Subcutaneous abdominal adipose tissue (tissue), 5 donors: ENCODE results near the gene SLC7A1.

Experiments used
- H3K27ac ChIP-seq: one replicate; pipeline ENCODE4 v1.7.0; 2013; ENCODE audit warnings: low read depth, mild to moderate bottlenecking, inconsistent platforms, low read length, moderate library complexity
- H3K27me3 ChIP-seq, 5 donors: one replicate each; pipeline ENCODE4 v1.7.0; 2013; ENCODE audit warnings: low read length in 5 of 5, inconsistent platforms in 1 of 5; ENCODE audit not compliant: control insufficient read depth in 5 of 5, insufficient read depth in 4 of 5
- H3K36me3 ChIP-seq, 5 donors: one replicate each; pipeline ENCODE4 v1.7.0; 2013; ENCODE audit warnings: low read length in 5 of 5; ENCODE audit not compliant: control insufficient read depth in 5 of 5, insufficient read depth in 5 of 5
- H3K4me1 ChIP-seq, 5 donors: one replicate each; pipeline ENCODE4 v1.7.0; 2013; ENCODE audit warnings: low read length in 5 of 5, mild to moderate bottlenecking in 3 of 5, moderate library complexity in 1 of 5; ENCODE audit not compliant: control insufficient read depth in 5 of 5, insufficient read depth in 5 of 5
- H3K4me3 ChIP-seq, 5 donors: one replicate each; pipeline ENCODE4 v1.7.0; 2013; ENCODE audit warnings: low read length in 5 of 5, low read depth in 1 of 5
- H3K9ac ChIP-seq, 5 donors: one replicate each; pipeline ENCODE4 v1.7.0; 2013; ENCODE audit warnings: low read length in 5 of 5, mild to moderate bottlenecking in 4 of 5, moderate library complexity in 3 of 5
- H3K9me3 ChIP-seq, 5 donors: one replicate each; pipeline ENCODE4 v1.7.0; 2013; ENCODE audit warnings: low read length in 5 of 5; ENCODE audit not compliant: control insufficient read depth in 5 of 5
- donor health status: healthy.
- donor health status: healthy.
- donor health status: healthy.
- donor health status: healthy.
- donor health status: healthy.

The SLC7A1 gene

GRCh38 chr13:29499506-29500165 is 95.9 kb downstream of the SLC7A1 start:
- H3K27me3 ChIP-seq = peaks cover 0 to 27% (median 11%) of the 10 kb centered on the region in 5 donors

GRCh38 chr13:29498426-29499040 is 97.0 kb downstream of the SLC7A1 start:
- H3K27me3 ChIP-seq = peaks cover 0 to 24% (median 6%) of the 10 kb centered on the region in 5 donors
- H3K9me3 ChIP-seq = no peaks in the 10 kb centered on the region
- H3K4me1 ChIP-seq = peaks cover 0 to 26% (median 21%) of the 10 kb centered on the region in 5 donors
- H3K9ac ChIP-seq = no peak overlapping the region
- no peak overlapping the region for H3K27ac ChIP-seq
- H3K4me3 ChIP-seq = no peak overlapping the region
- no peaks in the 10 kb centered on the region for H3K36me3 ChIP-seq

More at GRCh38 chr13:29499506-29500165, 95.9 kb downstream of the SLC7A1 start:
- no peak overlapping the region for H3K4me3 ChIP-seq
- peaks cover 0 to 26% (median 21%) of the 10 kb centered on the region in 5 donors for H3K4me1 ChIP-seq
- H3K9me3 ChIP-seq = no peaks in the 10 kb centered on the region
- H3K9ac ChIP-seq = no peak overlapping the region
- no peaks in the 10 kb centered on the region for H3K36me3 ChIP-seq
- no peak overlapping the region for H3K27ac ChIP-seq

GRCh38 chr13:29497137-29497654 is 98.3 kb downstream of the SLC7A1 start:
- Histone ChIP-seq H3K9ac (peak overlapping the region in 1 of 5 donors; percentile 22), H3K4me3 (no peak overlapping the region), H3K27me3 (peaks cover 0 to 18% (median 6%) of the 10 kb centered on the region in 5 donors), H3K9me3 (no peaks in the 10 kb centered on the region), H3K36me3 (no peaks in the 10 kb centered on the region), H3K27ac (no peak overlapping the region), H3K4me1 (peaks cover 0 to 19% (median 16%) of the 10 kb centered on the region in 5 donors)

GRCh38 chr13:29496241-29496712 is 99.2 kb downstream of the SLC7A1 start:
- peaks cover 0 to 18% (median 6%) of the 10 kb centered on the region in 5 donors for H3K27me3 ChIP-seq

GRCh38 chr13:29494520-29494919 is 101.0 kb downstream of the SLC7A1 start:
- Histone ChIP-seq H3K27me3 (peaks cover 0 to 20% (median 8%) of the 10 kb centered on the region in 5 donors), H3K9me3 (no peaks in the 10 kb centered on the region), H3K36me3 (no peaks in the 10 kb centered on the region), H3K4me1 (peaks cover 0 to 19% (median 16%) of the 10 kb centered on the region in 5 donors), H3K4me3 (no peak overlapping the region), H3K9ac (no peak overlapping the region), H3K27ac (no peak overlapping the region)

More at GRCh38 chr13:29496241-29496712, 99.2 kb downstream of the SLC7A1 start:
- Histone ChIP-seq H3K27ac (no peak overlapping the region), H3K36me3 (no peaks in the 10 kb centered on the region), H3K4me1 (peaks cover 0 to 19% (median 16%) of the 10 kb centered on the region in 5 donors), H3K9ac (no peak overlapping the region), H3K9me3 (no peaks in the 10 kb centered on the region), H3K4me3 (no peak overlapping the region)

- Histone ChIP-seq H3K4me3 (no peak overlapping the region), H3K27me3 (peaks cover 0 to 19% (median 8%) of the 10 kb centered on the region in 5 donors), H3K36me3 (no peaks in the 10 kb centered on the region), H3K9me3 (no peaks in the 10 kb centered on the region), H3K27ac (no peak overlapping the region), H3K9ac (no peak overlapping the region), H3K4me1 (peaks cover 0 to 19% (median 16%) of the 10 kb centered on the region in 5 donors)
Measured at GRCh38 chr13:29493796-29494195, 101.7 kb downstream of the SLC7A1 start.

- H3K36me3 ChIP-seq = no peaks in the 10 kb centered on the region
- H3K9ac ChIP-seq = no peak overlapping the region
- H3K9me3 ChIP-seq = no peaks in the 10 kb centered on the region
- peaks cover 0 to 5% (median 4%) of the 10 kb centered on the region in 5 donors for H3K4me1 ChIP-seq
- peaks cover 0 to 15% (median 8%) of the 10 kb centered on the region in 5 donors for H3K27me3 ChIP-seq
- H3K4me3 ChIP-seq = no peak overlapping the region
- H3K27ac ChIP-seq = no peak overlapping the region
Measured at GRCh38 chr13:29491248-29491647, 104.2 kb downstream of the SLC7A1 start.

- H3K4me3 ChIP-seq = no peak overlapping the region
- H3K9ac ChIP-seq = no peak overlapping the region
- H3K27me3 ChIP-seq = peaks cover 0 to 15% (median 8%) of the 10 kb centered on the region in 5 donors
- H3K36me3 ChIP-seq = no peaks in the 10 kb centered on the region
- no peak overlapping the region for H3K27ac ChIP-seq
- no peaks in the 10 kb centered on the region for H3K4me1 ChIP-seq
- H3K9me3 ChIP-seq = no peaks in the 10 kb centered on the region
Measured at GRCh38 chr13:29490561-29490885, 105.0 kb downstream of the SLC7A1 start.

GRCh38 chr13:29489650-29490560 is 105.6 kb downstream of the SLC7A1 start:
- Histone ChIP-seq H3K9me3 (no peaks in the 10 kb centered on the region), H3K27ac (no peak overlapping the region), H3K4me3 (no peak overlapping the region), H3K4me1 (no peaks in the 10 kb centered on the region), H3K36me3 (no peaks in the 10 kb centered on the region), H3K9ac (no peak overlapping the region), H3K27me3 (peaks cover 0 to 15% (median 8%) of the 10 kb centered on the region in 5 donors)
